SK-N-SH (cell line): ENCODE results near the gene KIFAP3. TPM values are rescaled to one million over a fixed set of nuclear protein-coding genes. Genes with fewer than 3 reads are reported as not detected.

Experiments used
- CTCF ChIA-PET: fragments of 300-600, 350-600 bp; formaldehyde crosslinking; extraction: SDS; loops from one replicate; lab custom pipeline; 2021; lab: Yijun Ruan, JAX
- POLR2A ChIA-PET: fragments of 350-600 bp; sonication (Branson Sonifier 250); formaldehyde crosslinking; extraction: SDS; loops from one replicate; lab custom pipeline; 2020; ENCODE audit warnings: antibody characterized with exemption, inconsistent platforms; lab: Yijun Ruan, JAX
- DNase-seq: peaks from one replicate; pipeline ENCODE4 v3.0.0; 2012
- H2AFZ ChIP-seq: fragments of 200-600 bp; sonication (generic); 2 replicates; pipeline ENCODE4 v1.8.1; 2016; ENCODE audit warnings: antibody characterized with exemption, mild to moderate bottlenecking, low read depth
- H3F3A ChIP-seq: fragments of 200-600 bp; sonication (generic); replicated peaks from 2 replicates; pipeline ENCODE3; 2016; ENCODE audit warnings: antibody characterized with exemption, mild to moderate bottlenecking; ENCODE audit not compliant: insufficient read depth
- H3K27ac ChIP-seq, 2 experiments: fragments of 200-500 bp in 1 of 2; fragments of 200-600 bp in 1 of 2; sonication (Bioruptor generic) in 1 of 2; sonication (generic), shearing (Covaris generic) in 1 of 2; 2 replicates each; pipeline versions ENCODE4 v1.5.1 to v1.6.1; 2014 to 2016; ENCODE audit warnings: low read depth in 2 of 2, inconsistent platforms in 1 of 2, low read length in 1 of 2, mild to moderate bottlenecking in 1 of 2, mixed read lengths in 1 of 2
- H3K27me3 ChIP-seq: fragments of 200-600 bp; sonication (generic), shearing (Covaris generic); 2 replicates; pipeline ENCODE4 v1.6.1; 2016; ENCODE audit warnings: mixed run types; ENCODE audit not compliant: insufficient read depth
- H3K36me3 ChIP-seq, 2 experiments: fragments of 200-500 bp in 1 of 2; fragments of 200-600 bp in 1 of 2; sonication (Bioruptor generic) in 1 of 2; sonication (generic) in 1 of 2; replicated peaks in 1 of 2; 2 replicates each; pipeline versions ENCODE3 to v1.5.1; 2014 to 2016; ENCODE audit warnings: low read length in 1 of 2, mild to moderate bottlenecking in 1 of 2; ENCODE audit not compliant: insufficient read depth in 2 of 2, control insufficient read depth in 1 of 2
- H3K4me1 ChIP-seq, 2 experiments: fragments of 200-500 bp in 1 of 2; fragments of 200-600 bp in 1 of 2; sonication (Bioruptor generic) in 1 of 2; sonication (generic), shearing (Covaris generic) in 1 of 2; 2 replicates each; pipeline versions ENCODE4 v1.5.1 to v1.6.1; 2014 to 2016; ENCODE audit warnings: low read depth in 1 of 2, low read length in 1 of 2, mixed run types in 1 of 2; ENCODE audit not compliant: insufficient read depth in 2 of 2, control insufficient read depth in 1 of 2
- H3K4me2 ChIP-seq: fragments of 200-600 bp; sonication (generic), shearing (Covaris generic); 2 replicates; pipeline ENCODE4 v1.6.1; 2017; ENCODE audit warnings: mixed run types
- H3K4me3 ChIP-seq, 2 experiments: fragments of 200-500 bp in 1 of 2; fragments of 200-600 bp in 1 of 2; sonication (Bioruptor generic) in 1 of 2; sonication (generic), shearing (Covaris generic) in 1 of 2; 2 replicates each; pipeline versions ENCODE4 v1.5.1 to v1.8.1; 2014 to 2016; ENCODE audit warnings: low read depth in 2 of 2, inconsistent platforms in 1 of 2, low read length in 1 of 2, mild to moderate bottlenecking in 1 of 2, mixed read lengths in 1 of 2, moderate library complexity in 1 of 2
- H3K79me2 ChIP-seq: fragments of 200-600 bp; sonication (generic); 2 replicates; pipeline ENCODE4 v1.8.1; 2017; ENCODE audit warnings: mild to moderate bottlenecking; ENCODE audit not compliant: insufficient read depth
- H3K9ac ChIP-seq: fragments of 200-600 bp; sonication (generic); 2 replicates; pipeline ENCODE4 v1.6.1; 2017; ENCODE audit warnings: mixed run types
- H3K9me2 ChIP-seq: fragments of 200-600 bp; sonication (generic); 2 replicates; pipeline ENCODE4 v1.6.1; 2017; ENCODE audit warnings: mixed run types
- H3K9me3 ChIP-seq: fragments of 200-600 bp; sonication (generic); 2 replicates; pipeline ENCODE4 v1.6.1; 2017; ENCODE audit warnings: mixed run types, mild to moderate bottlenecking, moderate library complexity
- H4K20me1 ChIP-seq: fragments of 200-600 bp; sonication (generic); 2 replicates; pipeline ENCODE4 v1.6.1; 2017; ENCODE audit warnings: mild to moderate bottlenecking, mixed run types; ENCODE audit not compliant: insufficient read depth
- CTCF ChIP-seq: fragments of 200-600 bp; sonication (generic); IDR thresholded peaks from 2 replicates; pipeline ENCODE4 v1.6.1; 2017; ENCODE audit warnings: antibody characterized with exemption, mild to moderate bottlenecking, moderate library complexity
- EP300 ChIP-seq, 2 experiments: IDR thresholded peaks; 2 replicates each; pipeline versions ENCODE4 v1.4.0 to v1.6.1; 2012; ENCODE audit warnings: borderline replicate concordance in 1 of 2, low read depth in 1 of 2, low read length in 1 of 2
- EZH2phosphoT487 ChIP-seq: fragments of 200-600 bp; sonication (generic); IDR thresholded peaks from 2 replicates; pipeline ENCODE4 v1.6.1; 2017; ENCODE audit warnings: low read depth, mixed run types, mild to moderate bottlenecking, antibody characterized with exemption, moderate library complexity, borderline replicate concordance
- FOXJ3 ChIP-seq: sonication (generic); formaldehyde crosslinking; IDR thresholded peaks from 2 replicates; pipeline ENCODE4 v1.5.1; 2020; ENCODE audit warnings: mild to moderate bottlenecking, missing genetic modification reagents
- GATA2 ChIP-seq: sonication (generic); formaldehyde crosslinking; IDR thresholded peaks from 2 replicates; pipeline ENCODE4 v1.5.0; 2020; ENCODE audit warnings: mild to moderate bottlenecking, missing genetic modification reagents
- IRF3 ChIP-seq: fragments of 150-350 bp; IDR thresholded peaks from 2 replicates; pipeline ENCODE4 v1.6.1; 2016; ENCODE audit warnings: mild to moderate bottlenecking, low read depth, low read length
- JUND ChIP-seq: IDR thresholded peaks from 2 replicates; pipeline ENCODE4 v1.4.0; 2012
- MAX ChIP-seq: IDR thresholded peaks from 2 replicates; pipeline ENCODE4 v1.4.0; 2012; ENCODE audit warnings: low read depth
- MEF2A ChIP-seq: IDR thresholded peaks from 2 replicates; pipeline ENCODE4 v1.4.0; 2012; ENCODE audit warnings: low read depth, borderline replicate concordance
- MXI1 ChIP-seq: IDR thresholded peaks from 2 replicates; pipeline ENCODE4 v1.6.1; 2012; ENCODE audit warnings: mild to moderate bottlenecking, low read depth, low read length, improper control_type of control experiment
- RXRA ChIP-seq: IDR thresholded peaks from 2 replicates; pipeline ENCODE4 v1.4.0; 2012; ENCODE audit warnings: low read depth, mild to moderate bottlenecking, borderline replicate concordance
- TAF1 ChIP-seq: IDR thresholded peaks from 2 replicates; pipeline ENCODE4 v1.6.1; 2012; ENCODE audit warnings: low read depth, mild to moderate bottlenecking, low read length, moderate library complexity, borderline replicate concordance
- USF1 ChIP-seq: IDR thresholded peaks from 2 replicates; pipeline ENCODE4 v1.4.0; 2012; ENCODE audit warnings: low read depth, borderline replicate concordance
- ZBTB33 ChIP-seq: IDR thresholded peaks from 2 replicates; pipeline ENCODE4 v1.4.0; 2012; ENCODE audit warnings: low read depth, borderline replicate concordance
- polyA plus RNA-seq, 3 experiments: library from polyadenylated mRNA; depleted of rRNA; stranded (reverse); fragments of >200 nt; gene quantifications; 2 replicates each; pipeline ENCODE4 v1.2.3, GENCODE V29; 2012

The KIFAP3 gene
- polyA plus RNA-seq, 1 of the 3 experiments (the other 2 are of a cell fraction): 10.7 TPM

- TF ChIP-seq EZH2phosphoT487: no peak
- TF ChIP-seq, all 33 proteins: peak for 0
Observed at GRCh38 chr1:170048515-170048914, 26.0 kb downstream of the KIFAP3 start (continued).

GRCh38 chr1:170044187-170044586 is 30.3 kb downstream of the KIFAP3 start:
- H2AFZ ChIP-seq: no peak overlapping the region
- H3K9ac ChIP-seq: no peak overlapping the region
- no peak for DNase-seq
- no peaks in the 10 kb centered on the region for H3K27me3 ChIP-seq
- TF ChIP-seq GATA2 (CRISPR knock-in tag): no peak
- TF ChIP-seq IRF3: no peak
- no peak for TF ChIP-seq CTCF
- no peak for TF ChIP-seq TAF1
- TF ChIP-seq MAX: no peak
- TF ChIP-seq ZBTB33: no peak
- TF ChIP-seq USF1: no peak
- TF ChIP-seq MEF2A: no peak
- no peak for TF ChIP-seq JUND
- no peak for TF ChIP-seq RXRA
- no peak for TF ChIP-seq EP300 (IDR thresholded peaks at IDR 0.05; ENCODE audit: borderline replicate concordance in 1 of 2, low read depth in 1 of 2, low read length in 1 of 2)
- TF ChIP-seq FOXJ3 (CRISPR knock-in tag): no peak
- TF ChIP-seq MXI1: no peak
- H3F3A ChIP-seq: no peaks in the 10 kb centered on the region
- ChIA-PET CTCF (no interaction called here), POLR2A (no interaction called here)
- no peak overlapping the region for H3K4me3 ChIP-seq
- H3K4me1 ChIP-seq: peaks cover 0 to 4% of the 10 kb centered on the region in 2 experiments; a peak in 1 of 4 replicates
- H4K20me1 ChIP-seq: no peaks in the 10 kb centered on the region
- H3K27ac ChIP-seq: no peak overlapping the region
- no peaks in the 10 kb centered on the region for H3K9me3 ChIP-seq
- H3K9me2 ChIP-seq: no peaks in the 10 kb centered on the region
- no peak overlapping the region for H3K4me2 ChIP-seq
- H3K36me3 ChIP-seq: peaks cover 14 to 25% of the 10 kb centered on the region in 2 experiments
- H3K79me2 ChIP-seq: no peaks in the 10 kb centered on the region
